ENCODE data around the gene PRKCQ.

GRCh38 chr10:6576326-6576725 lies 3.8 kb downstream of the PRKCQ start:
- no peak for TF ChIP-seq POLR2A (IDR thresholded peaks at IDR 0.05)
- no peak for TF ChIP-seq CTCF (IDR thresholded peaks at IDR 0.05)

Measured in body of pancreas (tissue), 4 donors.